Measurements from ENCODE around the gene ZNF519.

ZNF519 gene

DNA sequence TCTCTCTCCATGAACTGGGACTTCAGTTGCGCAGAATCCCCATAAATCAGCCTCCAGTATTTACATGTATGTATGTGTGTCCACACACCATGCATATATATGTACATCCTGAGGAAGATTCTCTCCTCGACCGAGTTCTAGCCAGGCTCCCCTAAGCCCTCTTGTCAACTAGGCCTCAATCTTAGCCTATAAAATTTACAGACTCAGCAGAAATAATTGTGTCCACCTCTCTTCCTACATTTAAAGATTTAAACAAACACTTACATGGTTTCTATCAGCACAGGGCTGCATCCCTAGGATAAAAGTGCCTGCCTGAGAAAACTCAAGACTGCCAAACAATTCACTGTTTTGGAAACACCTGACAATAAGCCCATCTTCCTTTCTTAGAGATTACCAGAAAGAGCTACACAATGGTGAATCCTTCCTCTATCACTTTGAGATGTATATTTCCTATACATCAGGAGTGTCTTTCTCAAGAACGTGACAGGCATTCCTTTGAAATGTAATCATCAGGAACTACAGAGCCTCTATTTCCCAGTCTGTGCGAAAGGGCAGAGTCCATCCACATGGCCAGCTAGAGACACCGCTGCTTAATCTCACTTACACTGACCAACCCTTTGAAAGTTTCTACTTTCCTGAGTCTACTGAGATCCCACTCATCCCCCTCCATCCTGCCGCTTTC lies 39.5 kb downstream of the ZNF519 start:
- DNase-seq = no peak

DNA sequence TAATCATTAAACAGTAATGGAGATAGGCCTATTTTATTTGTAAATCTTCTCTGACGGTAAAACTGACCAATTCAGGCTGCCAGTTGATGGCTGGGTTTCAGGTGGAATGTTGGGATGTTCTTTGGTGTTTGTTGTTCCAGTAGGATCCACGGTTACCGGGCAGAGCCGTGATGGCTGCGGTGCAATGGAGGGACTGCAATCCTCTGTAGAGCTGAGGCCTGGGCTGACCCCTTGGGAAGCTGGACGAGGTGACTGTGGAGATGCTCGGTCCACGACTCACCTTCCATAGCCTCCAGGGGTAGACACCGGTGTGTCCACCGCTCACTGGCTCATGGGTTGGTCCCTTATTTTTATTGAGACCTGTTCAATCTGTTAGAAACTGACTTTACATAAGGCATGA lies 42.5 kb downstream of the ZNF519 start:
- DNase-seq = no peak

DNA sequence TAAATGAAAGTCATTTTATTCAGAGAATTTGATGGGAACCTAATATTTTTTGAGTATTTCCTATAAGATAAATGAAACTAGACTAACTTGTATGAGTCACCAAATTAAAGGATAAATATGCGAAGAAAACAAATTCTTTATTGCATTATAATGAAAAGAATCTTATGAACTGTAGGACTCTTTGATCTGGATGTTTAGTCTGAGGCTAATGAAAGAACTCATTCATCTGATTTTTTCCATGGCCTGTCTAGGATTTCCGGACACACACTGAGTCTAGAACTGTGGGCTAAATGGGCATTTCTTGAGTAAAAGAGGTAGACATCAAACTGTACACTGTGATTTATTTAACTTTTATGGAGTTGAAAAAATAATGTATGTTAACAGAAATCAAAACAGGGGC lies 43.0 kb downstream of the ZNF519 start:
- DNase-seq = no peak

DNA sequence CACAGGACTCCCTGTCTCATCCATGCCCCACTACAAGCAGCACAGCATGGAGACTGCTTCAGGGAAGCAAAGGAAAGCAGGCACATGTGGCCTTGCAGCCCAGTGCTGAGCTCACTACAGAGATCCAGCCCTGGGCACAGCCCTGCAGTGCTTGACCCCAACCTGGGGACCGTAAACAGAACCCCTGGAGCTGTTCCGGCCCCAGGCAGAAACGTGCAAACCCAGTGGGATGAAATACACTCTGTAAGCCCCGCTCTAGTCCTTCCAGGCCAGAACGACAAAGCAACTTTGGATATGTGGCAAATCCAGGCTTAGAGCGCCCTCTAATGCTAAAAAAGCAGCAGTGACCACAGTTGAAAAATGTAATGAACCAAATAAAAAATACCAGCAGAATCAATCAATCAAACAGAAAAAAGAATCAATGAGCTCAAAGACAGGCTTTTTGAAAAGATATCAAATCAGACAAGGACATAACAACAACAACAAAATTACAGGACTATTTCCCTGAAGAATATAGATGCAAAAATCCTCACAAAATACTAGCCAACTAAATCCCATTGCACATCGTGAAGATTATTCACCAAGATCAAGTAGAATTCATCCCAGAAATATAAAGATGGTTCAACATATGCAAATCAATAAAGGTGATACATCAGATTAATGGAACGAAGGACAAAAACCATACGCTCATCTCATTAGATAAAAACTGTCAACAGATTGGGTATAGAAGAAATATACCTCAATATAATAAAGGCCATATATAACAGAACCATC lies 45.6 kb downstream of the ZNF519 start:
- peak; percentile 8 for DNase-seq

DNA sequence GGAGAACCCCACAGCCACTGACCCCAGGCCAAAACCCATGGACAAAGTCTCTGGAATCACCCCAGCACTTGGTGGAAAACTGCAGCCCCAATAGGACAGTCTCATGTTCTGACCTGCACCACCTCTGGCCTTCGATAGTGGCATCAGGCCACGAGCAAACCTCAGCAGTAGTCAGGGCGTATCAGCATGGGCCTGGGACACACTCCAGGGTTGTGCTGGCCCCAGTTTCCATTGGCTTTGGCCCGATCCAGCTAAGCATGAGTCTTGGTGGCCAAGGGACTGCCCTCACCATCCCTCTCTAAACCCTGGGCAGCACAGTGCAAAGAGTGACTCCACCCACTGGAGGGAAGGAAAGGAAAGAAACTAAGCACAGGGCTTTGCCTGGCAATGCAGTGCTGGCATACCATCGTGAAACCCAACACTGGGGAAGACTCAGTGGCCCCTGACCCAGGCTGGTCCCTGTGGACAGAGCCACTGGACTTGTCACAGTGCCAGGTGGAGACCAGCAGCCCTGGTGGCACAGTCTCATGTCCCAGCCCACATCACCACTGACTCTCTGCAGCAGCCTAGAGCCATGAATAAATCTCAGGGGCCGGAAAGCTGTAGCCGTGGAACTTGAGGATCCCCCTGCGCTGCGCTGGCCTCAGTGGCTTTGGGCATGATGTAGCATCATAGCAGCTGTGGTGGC lies 46.3 kb downstream of the ZNF519 start:
- no peak for DNase-seq

DNA sequence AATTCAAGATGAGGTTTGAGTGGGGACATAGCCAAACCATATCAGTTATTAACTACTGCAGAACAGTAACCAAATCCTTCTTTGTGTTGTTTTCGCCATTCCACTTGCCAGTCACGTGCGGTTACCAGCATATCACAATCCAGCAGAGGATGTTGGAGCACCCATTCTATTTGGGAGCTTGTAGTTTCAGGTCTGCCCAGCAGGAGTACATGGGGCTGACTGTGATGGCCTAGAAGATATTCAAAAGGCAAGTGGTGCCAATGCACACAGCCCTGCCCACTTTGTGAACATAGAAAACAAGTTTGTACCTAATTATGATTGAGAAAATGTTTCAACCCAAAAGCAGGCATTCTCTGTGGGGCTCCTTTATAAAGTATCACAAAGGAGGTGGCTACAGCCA lies 57.0 kb downstream of the ZNF519 start:
- DNase-seq = no peak

DNA sequence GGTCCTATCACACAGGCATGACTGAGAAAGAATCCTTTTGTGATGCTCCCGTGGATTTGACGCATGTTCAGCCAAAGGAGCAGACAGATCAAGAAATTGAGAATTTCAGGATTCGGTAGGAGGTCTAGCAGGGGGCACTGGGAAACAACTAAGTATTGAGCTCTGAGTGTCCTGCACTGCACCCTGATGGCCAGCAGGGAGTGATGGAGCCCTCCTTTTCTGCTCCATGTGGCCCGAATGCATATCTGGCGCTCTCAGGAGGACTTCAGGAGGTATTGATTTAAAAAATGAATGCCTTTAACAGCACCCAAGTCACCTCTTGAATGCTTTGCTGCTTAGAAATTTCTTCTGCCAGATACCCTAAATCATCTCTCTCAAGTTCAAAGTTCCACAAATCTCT lies 58.0 kb downstream of the ZNF519 start:
- no peak for DNase-seq

DNA sequence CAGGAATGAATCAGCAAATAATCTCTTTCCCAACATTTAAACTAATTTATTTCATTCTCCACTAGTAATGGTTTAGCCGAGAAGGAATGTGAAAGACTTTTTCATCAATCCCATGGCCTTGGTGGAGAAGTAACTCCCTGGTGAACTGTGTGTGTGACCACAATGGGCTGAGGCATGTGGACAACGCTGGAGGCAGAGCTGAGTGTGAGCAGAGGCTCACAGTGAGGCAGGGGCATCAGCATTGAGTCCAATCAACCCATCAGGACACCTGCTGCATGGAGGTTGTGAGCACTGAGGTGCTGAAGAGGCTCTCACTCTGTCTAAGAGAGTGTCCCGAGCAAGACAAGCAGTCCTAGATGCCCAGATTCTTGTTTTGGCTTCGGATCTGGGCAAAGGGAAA lies 78.6 kb downstream of the ZNF519 start:
- no peak for DNase-seq

All from NCI-H1694 treated with DMSO at 0.1 percent for 48 hours (cell line).